Measurements from ENCODE around the gene DAP3.
"Not testable (repeated sequence)": the region's sequence is repeated elsewhere in the genome, so short reads cannot be mapped to it uniquely, and the experiment has no call there.

Gene DAP3

GRCh38 chr1:155719703-155720102 lies 30.8 kb downstream of the DAP3 start:
- DNase-seq = no peak

GRCh38 chr1:155725142-155725541 lies 36.3 kb downstream of the DAP3 start:
- no peak for DNase-seq

GRCh38 chr1:155729031-155729898 lies 40.4 kb downstream of the DAP3 start:
- DNase-seq = peak; percentile 49 to 75

DNA sequence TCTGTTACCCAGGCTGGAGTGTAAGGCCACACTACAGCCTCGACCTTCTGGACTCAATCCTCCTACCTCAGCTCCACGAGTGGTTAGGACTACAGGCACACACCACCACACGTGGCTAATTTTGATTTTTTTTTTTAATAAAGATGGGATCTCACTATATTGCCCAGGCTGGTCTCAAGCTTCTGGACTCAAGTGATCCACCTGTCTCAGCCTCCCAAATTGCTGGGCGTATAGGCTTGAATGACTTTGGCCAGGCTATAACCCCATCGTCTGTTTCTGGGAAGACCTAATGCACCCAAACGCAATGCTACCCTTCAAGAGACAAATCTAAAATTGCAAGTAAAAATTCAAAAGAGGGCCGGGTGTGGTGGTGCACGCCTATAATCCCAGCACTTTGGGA lies 52.1 kb downstream of the DAP3 start:
- DNase-seq = no peak

DNA sequence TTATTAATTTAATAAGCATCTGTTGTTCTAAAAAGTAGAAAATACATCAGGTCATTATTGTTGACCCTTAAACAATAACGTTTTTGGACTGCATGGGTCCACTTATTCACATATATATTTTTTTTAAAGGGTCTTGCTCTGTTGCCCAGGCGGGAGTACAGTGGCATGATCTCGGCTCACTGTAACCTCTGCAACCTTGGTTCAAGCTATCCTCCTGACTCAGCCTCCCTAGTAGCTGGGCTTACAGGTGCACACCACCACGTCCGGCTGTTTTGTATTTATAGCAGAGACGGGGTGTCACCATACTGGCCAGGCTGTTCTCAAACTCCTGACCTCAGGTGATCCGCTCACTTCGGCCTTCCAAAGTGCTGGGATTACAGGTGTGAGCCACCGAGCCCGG lies 53.0 kb downstream of the DAP3 start:
- no peak for DNase-seq

- no peak for DNase-seq
These were observed 55.9 kb downstream of the DAP3 start for GRCh38 chr1:155744711-155745283.

GRCh38 chr1:155745284-155746228 lies 56.7 kb downstream of the DAP3 start:
- peak; percentile 92 to 94 for DNase-seq

DNA sequence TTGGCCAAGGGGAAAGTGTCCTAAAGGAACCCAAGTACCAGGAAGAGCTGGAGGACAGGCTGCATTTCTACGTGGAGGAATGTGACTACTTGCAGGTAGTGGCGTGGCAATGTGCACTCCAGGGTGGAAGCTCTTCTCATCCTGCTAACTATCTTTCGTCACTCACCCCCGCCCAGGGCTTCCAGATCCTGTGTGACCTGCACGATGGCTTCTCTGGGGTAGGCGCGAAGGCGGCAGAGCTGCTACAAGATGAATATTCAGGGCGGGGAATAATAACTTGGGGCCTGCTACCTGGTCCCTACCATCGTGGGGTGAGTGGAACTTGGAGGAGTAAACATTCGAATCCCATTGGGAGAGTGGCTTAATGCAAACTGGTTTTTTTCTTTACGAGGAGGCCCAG lies 58.7 kb downstream of the DAP3 start:
- DNase-seq = not testable (repeated sequence)

DNA sequence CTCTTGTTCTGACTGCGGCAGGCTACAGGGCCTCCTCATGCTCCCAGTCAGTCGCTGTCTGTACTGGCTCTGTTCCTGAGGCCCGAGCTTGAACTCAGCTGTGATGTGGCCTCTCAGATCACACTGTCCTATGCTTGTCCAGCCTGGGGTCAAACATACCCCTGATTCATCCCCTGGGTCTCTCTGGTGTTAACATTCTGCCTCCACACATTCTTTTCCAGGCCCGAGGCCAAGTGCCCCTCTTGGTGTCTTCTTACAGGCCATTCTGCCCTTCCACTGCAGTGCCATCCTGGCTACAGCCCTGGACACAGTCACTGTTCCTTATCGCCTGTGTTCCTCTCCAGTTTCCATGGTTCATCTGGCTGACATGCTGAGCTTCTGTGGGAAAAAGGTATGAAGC lies 59.2 kb downstream of the DAP3 start:
- DNase-seq = not testable (repeated sequence)

DNA sequence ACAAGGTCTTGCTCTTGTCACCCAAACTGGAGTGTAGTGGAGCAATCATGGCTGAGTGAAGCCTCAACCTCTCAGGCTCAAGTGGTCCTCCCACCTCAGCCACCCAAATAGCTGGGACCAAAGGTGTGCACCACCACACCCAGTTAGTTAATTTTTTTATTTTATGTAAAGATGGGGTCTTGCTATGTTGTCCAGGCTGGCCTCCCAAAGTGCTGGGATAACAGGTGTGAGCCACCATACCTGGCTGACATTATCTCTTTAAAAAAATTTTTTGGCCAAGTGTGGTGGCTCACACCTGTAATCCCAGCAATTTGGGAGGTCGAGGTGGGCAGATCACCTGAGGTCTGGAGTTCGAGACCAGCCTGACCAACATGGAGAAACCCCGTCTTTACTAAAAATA lies 70.1 kb downstream of the DAP3 start:
- not testable (repeated sequence) for DNase-seq

- DNase-seq = no peak
These were observed 71.2 kb downstream of the DAP3 start for GRCh38 chr1:155759966-155760630.

DNA sequence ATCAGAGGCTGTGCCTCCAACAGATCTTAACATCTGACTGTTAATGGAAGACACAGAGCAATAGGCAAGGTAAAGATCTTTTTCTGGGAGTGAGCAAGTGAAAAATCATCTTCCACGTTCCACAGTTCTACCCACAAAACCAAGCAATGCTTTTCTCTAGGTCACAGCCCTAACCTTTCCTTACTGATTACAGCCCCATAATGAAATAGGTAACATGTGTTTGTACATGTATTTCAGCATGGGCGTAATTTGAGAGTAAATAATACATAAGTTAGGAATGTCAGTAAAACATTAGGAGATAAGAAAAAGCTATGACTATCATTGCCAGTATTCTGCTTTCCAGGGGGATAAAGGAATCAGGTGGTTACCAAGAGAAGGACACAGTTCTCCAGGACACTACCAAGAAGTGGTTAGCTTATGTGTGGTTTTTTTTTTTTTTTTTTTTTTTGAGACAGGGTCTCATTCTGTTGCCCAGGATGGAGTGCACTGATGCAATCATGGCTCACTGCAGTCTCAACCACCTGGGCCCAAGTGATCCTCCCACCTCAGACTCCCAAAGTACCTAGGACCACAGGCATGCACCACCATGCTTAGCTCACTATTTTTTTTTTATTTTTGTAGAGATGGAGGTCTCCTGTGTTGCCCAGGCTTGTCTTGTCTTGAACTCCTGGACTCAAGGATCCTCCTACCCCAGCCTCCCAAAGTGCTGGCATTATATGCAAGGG lies 72.0 kb downstream of the DAP3 start:
- no peak for DNase-seq

- no peak for DNase-seq
These were observed 73.0 kb downstream of the DAP3 start for GRCh38 chr1:155761736-155762405.

DNA sequence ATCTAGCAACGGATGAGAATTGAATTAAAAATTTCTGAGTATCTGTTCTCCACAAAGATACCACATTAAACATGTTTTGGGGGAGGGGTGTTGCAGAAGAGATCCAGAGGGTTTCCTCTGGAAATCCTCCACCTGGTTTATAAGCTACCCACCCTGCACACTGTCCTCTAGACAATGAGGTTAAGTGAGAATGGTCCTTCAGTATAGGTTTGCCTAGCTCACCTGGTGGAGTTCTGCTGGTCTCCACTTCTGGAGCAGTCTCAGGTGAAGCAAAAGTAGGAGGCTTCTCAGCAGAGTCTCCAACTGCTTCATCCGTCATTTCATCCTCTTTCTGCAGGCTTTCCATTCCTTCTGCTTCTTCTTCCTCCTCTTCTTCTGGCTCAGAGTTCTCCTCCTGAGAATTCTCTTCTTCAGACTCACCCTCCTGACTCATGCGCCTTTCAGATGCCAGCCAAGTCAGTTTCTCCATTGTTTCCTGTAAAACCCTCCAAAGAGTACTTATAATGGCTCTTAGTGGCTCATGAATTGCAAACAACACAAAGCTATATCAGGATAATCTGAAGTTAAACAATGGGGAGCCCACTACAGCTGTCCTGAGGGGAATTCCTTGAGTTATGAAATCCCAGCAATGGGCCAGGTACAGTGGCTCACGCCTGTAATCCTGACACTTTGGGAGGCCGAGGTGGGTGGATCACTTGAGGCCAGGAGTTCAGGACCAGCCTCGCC lies 74.4 kb downstream of the DAP3 start:
- peak in 1 of 2 donors; percentile 7 for DNase-seq

DNA sequence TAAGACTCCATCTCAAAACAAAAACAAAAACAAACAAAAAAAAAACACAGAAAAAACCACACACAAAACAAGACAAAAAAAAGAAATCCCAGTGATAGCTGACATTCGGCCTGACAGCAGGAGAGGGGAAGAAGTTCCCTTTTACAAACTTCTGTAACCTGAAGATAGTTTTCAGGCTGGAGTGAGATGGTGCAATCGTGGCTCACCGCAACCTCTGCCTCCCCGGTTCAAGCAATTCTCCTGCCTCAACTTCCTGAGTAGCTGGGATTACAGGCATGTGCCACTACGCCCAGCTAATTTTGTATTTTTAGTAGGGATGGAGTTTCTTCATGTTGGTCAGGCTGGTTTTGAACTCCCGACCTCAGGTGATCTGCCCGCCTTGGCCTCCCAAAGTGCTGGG lies 75.1 kb downstream of the DAP3 start:
- not testable (repeated sequence) for DNase-seq

DNA sequence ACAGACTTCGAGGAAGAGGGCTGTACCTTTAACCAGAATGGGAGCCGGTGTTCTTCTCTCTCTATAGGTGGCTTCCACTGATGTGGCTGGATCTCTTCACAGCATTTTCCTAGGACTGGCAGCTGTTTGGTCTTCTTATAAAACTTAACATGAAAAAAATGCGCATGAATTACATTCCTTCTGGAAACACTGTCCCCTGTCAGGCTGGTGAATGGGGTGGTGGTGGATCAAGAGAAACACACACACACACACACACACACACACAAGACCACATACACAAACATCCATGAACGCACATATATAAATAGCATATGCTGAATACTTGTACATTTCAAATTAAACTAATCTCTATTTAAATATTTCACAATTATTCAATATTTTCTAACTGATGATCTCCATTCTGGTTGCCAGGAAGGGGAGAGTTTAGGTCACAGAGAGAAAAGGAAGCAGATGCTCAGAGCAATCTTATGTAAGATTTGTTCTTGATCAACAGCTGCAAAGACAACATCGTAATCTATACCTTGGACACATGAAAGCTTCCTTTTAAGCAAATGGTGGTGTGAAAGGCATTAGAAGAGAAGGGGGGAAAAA lies 78.6 kb downstream of the DAP3 start:
- DNase-seq = not testable (repeated sequence)

GRCh38 chr1:155769257-155769656 lies 80.4 kb downstream of the DAP3 start:
- DNase-seq = no peak

GRCh38 chr1:155773221-155773620 lies 84.3 kb downstream of the DAP3 start:
- DNase-seq = no peak

GRCh38 chr1:155776414-155776813 lies 87.5 kb downstream of the DAP3 start:
- DNase-seq = no peak

GRCh38 chr1:155777582-155777981 lies 88.7 kb downstream of the DAP3 start:
- DNase-seq = no peak
